HEK293 (cell line): Measurements from ENCODE around the gene ABHD8.
A peak's percentile ranks its signal among the peaks of the same experiment; 100 is the strongest.

Experiments used
- IKZF3 ChIP-seq: fragments of 450-650 bp; IDR thresholded peaks from 2 replicates; pipeline ENCODE4 v1.5.0; 2018; ENCODE audit warnings: missing biosample characterization, mild to moderate bottlenecking, missing genetic modification characterization, moderate library complexity
- KLF16 ChIP-seq: fragments of 450-650 bp; formaldehyde crosslinking; IDR thresholded peaks from 2 replicates; pipeline ENCODE4 v1.5.1; 2017; ENCODE audit warnings: missing biosample characterization, missing genetic modification characterization
- KLF7 ChIP-seq: fragments of 450-650 bp; formaldehyde crosslinking; IDR thresholded peaks from 2 replicates; pipeline ENCODE4 v1.5.1; 2016; ENCODE audit warnings: missing biosample characterization, missing genetic modification characterization, borderline replicate concordance
- KLF8 ChIP-seq: fragments of 450-650 bp; formaldehyde crosslinking; IDR thresholded peaks from 2 replicates; pipeline ENCODE4 v1.5.1; 2016; ENCODE audit warnings: missing biosample characterization, missing genetic modification characterization
- KLF9 ChIP-seq: fragments of 450-650 bp; formaldehyde crosslinking; IDR thresholded peaks from 2 replicates; pipeline ENCODE4 v1.5.1; 2016; ENCODE audit warnings: missing biosample characterization, missing genetic modification characterization, low read depth
- PRDM1 ChIP-seq: fragments of 450-650 bp; formaldehyde crosslinking; IDR thresholded peaks from 2 replicates; pipeline ENCODE4; 2016; ENCODE audit warnings: missing biosample characterization, missing genetic modification characterization
- SP7 ChIP-seq: fragments of 450-650 bp; formaldehyde crosslinking; IDR thresholded peaks from 2 replicates; pipeline ENCODE4 v1.5.1; 2016; ENCODE audit warnings: missing biosample characterization, missing genetic modification characterization
- TRIM28 ChIP-seq: IDR thresholded peaks from 2 replicates; pipeline ENCODE4 v1.6.1; 2011; ENCODE audit warnings: low read length, control low read depth, borderline replicate concordance
- ZNF121 ChIP-seq: fragments of 450-650 bp; formaldehyde crosslinking; IDR thresholded peaks from 2 replicates; pipeline ENCODE4 v1.5.1; 2016; ENCODE audit warnings: missing biosample characterization, missing genetic modification characterization
- ZNF2 ChIP-seq: fragments of 450-650 bp; formaldehyde crosslinking; IDR thresholded peaks from 2 replicates; pipeline ENCODE4 v1.5.1; 2016; ENCODE audit warnings: missing biosample characterization, missing genetic modification characterization
- ZNF48 ChIP-seq: fragments of 450-650 bp; formaldehyde crosslinking; IDR thresholded peaks from 2 replicates; pipeline ENCODE4 v1.5.1; 2016; ENCODE audit warnings: missing biosample characterization, missing genetic modification characterization
- ZNF610 ChIP-seq: fragments of 450-650 bp; formaldehyde crosslinking; IDR thresholded peaks from 2 replicates; pipeline ENCODE4 v1.5.1; 2016; ENCODE audit warnings: missing biosample characterization, missing genetic modification characterization, borderline replicate concordance
- ZNF629 ChIP-seq: fragments of 450-650 bp; formaldehyde crosslinking; IDR thresholded peaks from 2 replicates; pipeline ENCODE4 v1.5.1; 2017; ENCODE audit warnings: missing biosample characterization, missing genetic modification characterization
- TF ChIP-seq, protein P1 (sequence below): fragments of 450-650 bp; formaldehyde crosslinking; IDR thresholded peaks from 2 replicates; pipeline ENCODE4 v1.5.1; 2016; ENCODE audit warnings: missing biosample characterization, missing genetic modification characterization
- TF ChIP-seq, protein P2 (sequence below): IDR thresholded peaks from 2 replicates; pipeline ENCODE4 v1.6.1; 2011; ENCODE audit warnings: mild to moderate bottlenecking, low read depth, low read length, borderline replicate concordance
- TF ChIP-seq, protein P3 (sequence below): fragments of 450-650 bp; formaldehyde crosslinking; IDR thresholded peaks from 2 replicates; pipeline ENCODE4 v1.5.1; 2016; ENCODE audit warnings: missing biosample characterization, missing genetic modification characterization
- TF ChIP-seq, protein P4 (sequence below): fragments of 450-650 bp; formaldehyde crosslinking; IDR thresholded peaks from 2 replicates; pipeline ENCODE4 v1.5.1; 2016; ENCODE audit warnings: missing biosample characterization, missing genetic modification characterization
- TF ChIP-seq, protein P5 (sequence below): fragments of 450-650 bp; formaldehyde crosslinking; IDR thresholded peaks from 2 replicates; pipeline ENCODE4 v1.5.1; 2016; ENCODE audit warnings: missing biosample characterization, missing genetic modification characterization
- TF ChIP-seq, protein P6 (sequence below): fragments of 450-650 bp; formaldehyde crosslinking; IDR thresholded peaks from 2 replicates; pipeline ENCODE4 v1.5.1; 2016; ENCODE audit warnings: missing biosample characterization, missing genetic modification characterization

ABHD8 gene

DNA sequence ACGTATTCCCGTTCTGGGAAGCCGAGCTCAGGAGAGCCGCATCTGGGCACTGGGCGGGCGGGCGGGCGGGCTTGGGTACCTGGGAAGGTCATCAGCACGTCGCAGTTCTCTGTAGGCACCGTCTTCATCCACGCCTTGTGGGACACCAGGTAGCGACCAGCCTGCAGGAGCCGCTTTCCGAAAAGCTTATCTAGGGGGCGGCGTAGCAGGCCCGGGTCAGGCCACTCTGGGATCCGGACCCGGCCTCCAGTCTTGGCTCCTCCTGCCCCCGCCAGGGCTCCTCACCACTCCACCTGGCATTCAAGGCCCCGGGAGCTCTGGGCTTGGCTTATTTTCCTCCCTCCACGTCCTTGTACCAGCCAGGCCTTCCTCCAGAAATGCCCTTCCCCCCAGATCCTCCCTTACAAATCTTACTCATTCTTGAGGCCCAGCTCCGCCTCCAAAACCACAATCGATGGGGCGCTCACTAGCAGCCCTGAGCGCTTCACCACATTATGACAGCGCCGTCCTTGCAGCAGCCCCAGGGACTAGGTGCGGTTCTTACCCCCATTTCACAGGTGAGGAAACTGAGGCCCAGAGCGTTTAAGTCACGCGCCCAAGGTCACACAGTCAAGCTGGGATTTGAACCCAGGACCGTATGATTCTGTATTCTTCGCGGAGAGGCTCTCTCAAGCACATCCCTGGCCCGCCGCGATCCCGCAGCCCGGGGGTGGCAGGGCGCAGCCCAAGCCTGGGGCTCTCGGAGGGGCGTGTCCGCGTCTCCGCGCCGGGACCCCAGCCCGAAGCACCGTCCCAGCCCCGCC, 30.6 kb upstream of the ABHD8 start (continued):
- TF ChIP-seq, protein P1, sequence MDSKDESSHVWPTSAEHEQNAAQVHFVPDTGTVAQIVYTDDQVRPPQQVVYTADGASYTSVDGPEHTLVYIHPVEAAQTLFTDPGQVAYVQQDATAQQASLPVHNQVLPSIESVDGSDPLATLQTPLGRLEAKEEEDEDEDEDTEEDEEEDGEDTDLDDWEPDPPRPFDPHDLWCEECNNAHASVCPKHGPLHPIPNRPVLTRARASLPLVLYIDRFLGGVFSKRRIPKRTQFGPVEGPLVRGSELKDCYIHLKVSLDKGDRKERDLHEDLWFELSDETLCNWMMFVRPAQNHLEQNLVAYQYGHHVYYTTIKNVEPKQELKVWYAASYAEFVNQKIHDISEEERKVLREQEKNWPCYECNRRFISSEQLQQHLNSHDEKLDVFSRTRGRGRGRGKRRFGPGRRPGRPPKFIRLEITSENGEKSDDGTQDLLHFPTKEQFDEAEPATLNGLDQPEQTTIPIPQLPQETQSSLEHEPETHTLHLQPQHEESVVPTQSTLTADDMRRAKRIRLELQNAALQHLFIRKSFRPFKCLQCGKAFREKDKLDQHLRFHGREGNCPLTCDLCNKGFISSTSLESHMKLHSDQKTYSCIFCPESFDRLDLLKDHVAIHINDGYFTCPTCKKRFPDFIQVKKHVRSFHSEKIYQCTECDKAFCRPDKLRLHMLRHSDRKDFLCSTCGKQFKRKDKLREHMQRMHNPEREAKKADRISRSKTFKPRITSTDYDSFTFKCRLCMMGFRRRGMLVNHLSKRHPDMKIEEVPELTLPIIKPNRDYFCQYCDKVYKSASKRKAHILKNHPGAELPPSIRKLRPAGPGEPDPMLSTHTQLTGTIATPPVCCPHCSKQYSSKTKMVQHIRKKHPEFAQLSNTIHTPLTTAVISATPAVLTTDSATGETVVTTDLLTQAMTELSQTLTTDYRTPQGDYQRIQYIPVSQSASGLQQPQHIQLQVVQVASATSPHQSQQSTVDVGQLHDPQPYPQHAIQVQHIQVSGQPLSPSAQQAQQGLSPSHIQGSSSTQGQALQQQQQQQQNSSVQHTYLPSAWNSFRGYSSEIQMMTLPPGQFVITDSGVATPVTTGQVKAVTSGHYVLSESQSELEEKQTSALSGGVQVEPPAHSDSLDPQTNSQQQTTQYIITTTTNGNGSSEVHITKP (tag by site-specific recombination) = peak; percentile 69
- TF ChIP-seq TRIM28 (no peak), ZNF610 (tag by site-specific recombination) (0 out of 2 replicates have a peak, but pooled peaks have one; percentile 33), SP7 (tag by site-specific recombination) (peak; percentile 93), KLF9 (tag by site-specific recombination) (peak; percentile 59), ZNF2 (tag by site-specific recombination) (peak; percentile 81; the same call in 1 of the 2 replicates), KLF16 (0 out of 2 replicates have a peak, but pooled peaks have one; percentile 12), IKZF3 (tag by site-specific recombination) (no peak), KLF7 (tag by site-specific recombination) (0 out of 2 replicates have a peak, but pooled peaks have one; percentile 74), ZNF629 (tag by site-specific recombination) (peak; percentile 77), ZNF48 (tag by site-specific recombination) (no peak), KLF8 (tag by site-specific recombination) (peak; percentile 95), ZNF121 (tag by site-specific recombination) (0 out of 2 replicates have a peak, but pooled peaks have one; percentile 40), PRDM1 (tag by site-specific recombination) (no peak)
- TF ChIP-seq, protein P2, sequence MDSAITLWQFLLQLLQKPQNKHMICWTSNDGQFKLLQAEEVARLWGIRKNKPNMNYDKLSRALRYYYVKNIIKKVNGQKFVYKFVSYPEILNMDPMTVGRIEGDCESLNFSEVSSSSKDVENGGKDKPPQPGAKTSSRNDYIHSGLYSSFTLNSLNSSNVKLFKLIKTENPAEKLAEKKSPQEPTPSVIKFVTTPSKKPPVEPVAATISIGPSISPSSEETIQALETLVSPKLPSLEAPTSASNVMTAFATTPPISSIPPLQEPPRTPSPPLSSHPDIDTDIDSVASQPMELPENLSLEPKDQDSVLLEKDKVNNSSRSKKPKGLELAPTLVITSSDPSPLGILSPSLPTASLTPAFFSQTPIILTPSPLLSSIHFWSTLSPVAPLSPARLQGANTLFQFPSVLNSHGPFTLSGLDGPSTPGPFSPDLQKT = no peak
- TF ChIP-seq, protein P3, sequence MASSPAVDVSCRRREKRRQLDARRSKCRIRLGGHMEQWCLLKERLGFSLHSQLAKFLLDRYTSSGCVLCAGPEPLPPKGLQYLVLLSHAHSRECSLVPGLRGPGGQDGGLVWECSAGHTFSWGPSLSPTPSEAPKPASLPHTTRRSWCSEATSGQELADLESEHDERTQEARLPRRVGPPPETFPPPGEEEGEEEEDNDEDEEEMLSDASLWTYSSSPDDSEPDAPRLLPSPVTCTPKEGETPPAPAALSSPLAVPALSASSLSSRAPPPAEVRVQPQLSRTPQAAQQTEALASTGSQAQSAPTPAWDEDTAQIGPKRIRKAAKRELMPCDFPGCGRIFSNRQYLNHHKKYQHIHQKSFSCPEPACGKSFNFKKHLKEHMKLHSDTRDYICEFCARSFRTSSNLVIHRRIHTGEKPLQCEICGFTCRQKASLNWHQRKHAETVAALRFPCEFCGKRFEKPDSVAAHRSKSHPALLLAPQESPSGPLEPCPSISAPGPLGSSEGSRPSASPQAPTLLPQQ (tag by site-specific recombination) = peak; percentile 12; the same call in 1 of the 2 replicates
- TF ChIP-seq, protein P4, sequence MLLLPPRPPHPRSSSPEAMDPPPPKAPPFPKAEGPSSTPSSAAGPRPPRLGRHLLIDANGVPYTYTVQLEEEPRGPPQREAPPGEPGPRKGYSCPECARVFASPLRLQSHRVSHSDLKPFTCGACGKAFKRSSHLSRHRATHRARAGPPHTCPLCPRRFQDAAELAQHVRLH (tag by site-specific recombination) = peak; percentile 94
- TF ChIP-seq, protein P5, sequence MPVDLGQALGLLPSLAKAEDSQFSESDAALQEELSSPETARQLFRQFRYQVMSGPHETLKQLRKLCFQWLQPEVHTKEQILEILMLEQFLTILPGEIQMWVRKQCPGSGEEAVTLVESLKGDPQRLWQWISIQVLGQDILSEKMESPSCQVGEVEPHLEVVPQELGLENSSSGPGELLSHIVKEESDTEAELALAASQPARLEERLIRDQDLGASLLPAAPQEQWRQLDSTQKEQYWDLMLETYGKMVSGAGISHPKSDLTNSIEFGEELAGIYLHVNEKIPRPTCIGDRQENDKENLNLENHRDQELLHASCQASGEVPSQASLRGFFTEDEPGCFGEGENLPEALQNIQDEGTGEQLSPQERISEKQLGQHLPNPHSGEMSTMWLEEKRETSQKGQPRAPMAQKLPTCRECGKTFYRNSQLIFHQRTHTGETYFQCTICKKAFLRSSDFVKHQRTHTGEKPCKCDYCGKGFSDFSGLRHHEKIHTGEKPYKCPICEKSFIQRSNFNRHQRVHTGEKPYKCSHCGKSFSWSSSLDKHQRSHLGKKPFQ = 0 out of 2 replicates have a peak, but pooled peaks have one; percentile 13
- TF ChIP-seq, protein P6, sequence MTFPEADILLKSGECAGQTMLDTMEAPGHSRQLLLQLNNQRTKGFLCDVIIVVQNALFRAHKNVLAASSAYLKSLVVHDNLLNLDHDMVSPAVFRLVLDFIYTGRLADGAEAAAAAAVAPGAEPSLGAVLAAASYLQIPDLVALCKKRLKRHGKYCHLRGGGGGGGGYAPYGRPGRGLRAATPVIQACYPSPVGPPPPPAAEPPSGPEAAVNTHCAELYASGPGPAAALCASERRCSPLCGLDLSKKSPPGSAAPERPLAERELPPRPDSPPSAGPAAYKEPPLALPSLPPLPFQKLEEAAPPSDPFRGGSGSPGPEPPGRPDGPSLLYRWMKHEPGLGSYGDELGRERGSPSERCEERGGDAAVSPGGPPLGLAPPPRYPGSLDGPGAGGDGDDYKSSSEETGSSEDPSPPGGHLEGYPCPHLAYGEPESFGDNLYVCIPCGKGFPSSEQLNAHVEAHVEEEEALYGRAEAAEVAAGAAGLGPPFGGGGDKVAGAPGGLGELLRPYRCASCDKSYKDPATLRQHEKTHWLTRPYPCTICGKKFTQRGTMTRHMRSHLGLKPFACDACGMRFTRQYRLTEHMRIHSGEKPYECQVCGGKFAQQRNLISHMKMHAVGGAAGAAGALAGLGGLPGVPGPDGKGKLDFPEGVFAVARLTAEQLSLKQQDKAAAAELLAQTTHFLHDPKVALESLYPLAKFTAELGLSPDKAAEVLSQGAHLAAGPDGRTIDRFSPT (tag by site-specific recombination) = peak; percentile 48
- TF ChIP-seq, all 188 proteins: peak for 43
